H1 (cell line): ENCODE results near the gene AATK. TPM values are rescaled to one million over a fixed set of nuclear protein-coding genes. Genes with fewer than 3 reads are reported as not detected.

ENCODE experiments used
- BRCA1 ChIP-seq: IDR thresholded peaks from 2 replicates; pipeline ENCODE4 v1.6.1; 2012; ENCODE audit warnings: low read depth, low read length, improper control_type of control experiment
- GABPA ChIP-seq: IDR thresholded peaks from 2 replicates; pipeline ENCODE4 v1.6.1; 2011; ENCODE audit warnings: mild to moderate bottlenecking, low read length, moderate library complexity, borderline replicate concordance; ENCODE audit not compliant: insufficient read depth
- HDAC2 ChIP-seq, 2 experiments: fragments of 300-600 bp in 1 of 2; sonication (generic) in 1 of 2; IDR thresholded peaks; 2 replicates each; pipeline ENCODE4 v1.6.1; 2011 to 2012; ENCODE audit warnings: low read depth in 2 of 2, low read length in 2 of 2, mild to moderate bottlenecking in 2 of 2, moderate library complexity in 2 of 2, borderline replicate concordance in 1 of 2, inconsistent platforms in 1 of 2
- TAF7 ChIP-seq: optimal IDR thresholded peaks from 2 replicates; pipeline ENCODE3; 2011; ENCODE audit warnings: low read depth, mild to moderate bottlenecking, inconsistent platforms, low read length, moderate library complexity, borderline replicate concordance
- TEAD4 ChIP-seq: IDR thresholded peaks from 2 replicates; pipeline ENCODE4 v1.6.1; 2012; ENCODE audit warnings: low read depth, low read length, inconsistent platforms, mixed read lengths
- ZNF274 ChIP-seq: IDR thresholded peaks from 2 replicates; pipeline ENCODE4 v1.7.0; 2012; ENCODE audit warnings: low read length, borderline replicate concordance; ENCODE audit errors: extremely low read depth
- polyA plus RNA-seq, 7 experiments: library from polyadenylated mRNA; depleted of rRNA in 3 of 7; stranded (reverse) in 5 of 7; unstranded in 2 of 7; fragments of >200 nt in 5 of 7; fragments of 200-250 nt in 2 of 7; gene quantifications; 1 replicate in 5 of 7; 2 replicates in 1 of 7; 4 replicates in 1 of 7; pipeline versions ENCODE4 v1.2.1 to v1.2.3, GENCODE V29; 2011 to 2013; ENCODE audit warnings: missing spikeins in 2 of 7, mixed read lengths in 2 of 7
- total RNA-seq: library from RNA; stranded (reverse); fragmentation: NEBNext Ultra II Directional; extraction: Animal tissue kit (Norgen Biotek cat#: 25700); gene quantifications from 2 replicates; pipeline ENCODE4 v1.2.1, GENCODE V29; 2021
- TF ChIP-seq, protein P1 (sequence below): fragments of 300-600 bp; sonication (generic); IDR thresholded peaks from 2 replicates; pipeline ENCODE4 v1.7.1; 2012; ENCODE audit warnings: low read length, moderate library complexity, mild to moderate bottlenecking, inconsistent platforms; ENCODE audit not compliant: insufficient replicate concordance
- TF ChIP-seq, protein P2 (sequence below): IDR thresholded peaks from 2 replicates; pipeline ENCODE4 v1.6.1; 2011; ENCODE audit warnings: low read length, improper control_type of control experiment

Gene AATK
- total and polyA plus RNA-seq, 2 of the 8 experiments (the other 6 are each of a cell fraction or from before 2014, with no cell fraction given), result 1.7 to 3.5 TPM

DNA sequence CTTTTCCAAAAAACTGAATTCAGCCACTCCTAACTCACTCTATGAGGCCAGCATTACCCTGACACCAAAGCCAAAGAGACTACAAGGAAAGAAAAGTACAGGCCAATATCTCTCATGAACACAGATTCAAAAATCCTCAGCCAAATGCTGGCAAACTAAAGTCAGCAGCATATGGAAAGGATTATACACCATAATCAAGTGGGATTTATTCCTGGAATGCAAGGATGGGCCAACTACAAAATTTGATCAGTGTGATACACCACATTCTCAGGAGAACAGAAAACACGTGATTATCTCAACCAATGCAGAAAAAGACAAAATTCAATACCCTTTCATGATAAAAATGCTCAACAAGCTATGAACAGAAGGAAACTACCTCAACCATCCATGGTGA, 7.7 kb upstream of the AATK start (continued):
- TF ChIP-seq, protein P1, sequence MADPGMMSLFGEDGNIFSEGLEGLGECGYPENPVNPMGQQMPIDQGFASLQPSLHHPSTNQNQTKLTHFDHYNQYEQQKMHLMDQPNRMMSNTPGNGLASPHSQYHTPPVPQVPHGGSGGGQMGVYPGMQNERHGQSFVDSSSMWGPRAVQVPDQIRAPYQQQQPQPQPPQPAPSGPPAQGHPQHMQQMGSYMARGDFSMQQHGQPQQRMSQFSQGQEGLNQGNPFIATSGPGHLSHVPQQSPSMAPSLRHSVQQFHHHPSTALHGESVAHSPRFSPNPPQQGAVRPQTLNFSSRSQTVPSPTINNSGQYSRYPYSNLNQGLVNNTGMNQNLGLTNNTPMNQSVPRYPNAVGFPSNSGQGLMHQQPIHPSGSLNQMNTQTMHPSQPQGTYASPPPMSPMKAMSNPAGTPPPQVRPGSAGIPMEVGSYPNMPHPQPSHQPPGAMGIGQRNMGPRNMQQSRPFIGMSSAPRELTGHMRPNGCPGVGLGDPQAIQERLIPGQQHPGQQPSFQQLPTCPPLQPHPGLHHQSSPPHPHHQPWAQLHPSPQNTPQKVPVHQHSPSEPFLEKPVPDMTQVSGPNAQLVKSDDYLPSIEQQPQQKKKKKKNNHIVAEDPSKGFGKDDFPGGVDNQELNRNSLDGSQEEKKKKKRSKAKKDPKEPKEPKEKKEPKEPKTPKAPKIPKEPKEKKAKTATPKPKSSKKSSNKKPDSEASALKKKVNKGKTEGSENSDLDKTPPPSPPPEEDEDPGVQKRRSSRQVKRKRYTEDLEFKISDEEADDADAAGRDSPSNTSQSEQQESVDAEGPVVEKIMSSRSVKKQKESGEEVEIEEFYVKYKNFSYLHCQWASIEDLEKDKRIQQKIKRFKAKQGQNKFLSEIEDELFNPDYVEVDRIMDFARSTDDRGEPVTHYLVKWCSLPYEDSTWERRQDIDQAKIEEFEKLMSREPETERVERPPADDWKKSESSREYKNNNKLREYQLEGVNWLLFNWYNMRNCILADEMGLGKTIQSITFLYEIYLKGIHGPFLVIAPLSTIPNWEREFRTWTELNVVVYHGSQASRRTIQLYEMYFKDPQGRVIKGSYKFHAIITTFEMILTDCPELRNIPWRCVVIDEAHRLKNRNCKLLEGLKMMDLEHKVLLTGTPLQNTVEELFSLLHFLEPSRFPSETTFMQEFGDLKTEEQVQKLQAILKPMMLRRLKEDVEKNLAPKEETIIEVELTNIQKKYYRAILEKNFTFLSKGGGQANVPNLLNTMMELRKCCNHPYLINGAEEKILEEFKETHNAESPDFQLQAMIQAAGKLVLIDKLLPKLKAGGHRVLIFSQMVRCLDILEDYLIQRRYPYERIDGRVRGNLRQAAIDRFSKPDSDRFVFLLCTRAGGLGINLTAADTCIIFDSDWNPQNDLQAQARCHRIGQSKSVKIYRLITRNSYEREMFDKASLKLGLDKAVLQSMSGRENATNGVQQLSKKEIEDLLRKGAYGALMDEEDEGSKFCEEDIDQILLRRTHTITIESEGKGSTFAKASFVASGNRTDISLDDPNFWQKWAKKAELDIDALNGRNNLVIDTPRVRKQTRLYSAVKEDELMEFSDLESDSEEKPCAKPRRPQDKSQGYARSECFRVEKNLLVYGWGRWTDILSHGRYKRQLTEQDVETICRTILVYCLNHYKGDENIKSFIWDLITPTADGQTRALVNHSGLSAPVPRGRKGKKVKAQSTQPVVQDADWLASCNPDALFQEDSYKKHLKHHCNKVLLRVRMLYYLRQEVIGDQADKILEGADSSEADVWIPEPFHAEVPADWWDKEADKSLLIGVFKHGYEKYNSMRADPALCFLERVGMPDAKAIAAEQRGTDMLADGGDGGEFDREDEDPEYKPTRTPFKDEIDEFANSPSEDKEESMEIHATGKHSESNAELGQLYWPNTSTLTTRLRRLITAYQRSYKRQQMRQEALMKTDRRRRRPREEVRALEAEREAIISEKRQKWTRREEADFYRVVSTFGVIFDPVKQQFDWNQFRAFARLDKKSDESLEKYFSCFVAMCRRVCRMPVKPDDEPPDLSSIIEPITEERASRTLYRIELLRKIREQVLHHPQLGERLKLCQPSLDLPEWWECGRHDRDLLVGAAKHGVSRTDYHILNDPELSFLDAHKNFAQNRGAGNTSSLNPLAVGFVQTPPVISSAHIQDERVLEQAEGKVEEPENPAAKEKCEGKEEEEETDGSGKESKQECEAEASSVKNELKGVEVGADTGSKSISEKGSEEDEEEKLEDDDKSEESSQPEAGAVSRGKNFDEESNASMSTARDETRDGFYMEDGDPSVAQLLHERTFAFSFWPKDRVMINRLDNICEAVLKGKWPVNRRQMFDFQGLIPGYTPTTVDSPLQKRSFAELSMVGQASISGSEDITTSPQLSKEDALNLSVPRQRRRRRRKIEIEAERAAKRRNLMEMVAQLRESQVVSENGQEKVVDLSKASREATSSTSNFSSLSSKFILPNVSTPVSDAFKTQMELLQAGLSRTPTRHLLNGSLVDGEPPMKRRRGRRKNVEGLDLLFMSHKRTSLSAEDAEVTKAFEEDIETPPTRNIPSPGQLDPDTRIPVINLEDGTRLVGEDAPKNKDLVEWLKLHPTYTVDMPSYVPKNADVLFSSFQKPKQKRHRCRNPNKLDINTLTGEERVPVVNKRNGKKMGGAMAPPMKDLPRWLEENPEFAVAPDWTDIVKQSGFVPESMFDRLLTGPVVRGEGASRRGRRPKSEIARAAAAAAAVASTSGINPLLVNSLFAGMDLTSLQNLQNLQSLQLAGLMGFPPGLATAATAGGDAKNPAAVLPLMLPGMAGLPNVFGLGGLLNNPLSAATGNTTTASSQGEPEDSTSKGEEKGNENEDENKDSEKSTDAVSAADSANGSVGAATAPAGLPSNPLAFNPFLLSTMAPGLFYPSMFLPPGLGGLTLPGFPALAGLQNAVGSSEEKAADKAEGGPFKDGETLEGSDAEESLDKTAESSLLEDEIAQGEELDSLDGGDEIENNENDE, result no peak
- no peak for TF ChIP-seq BRCA1
- no peak for TF ChIP-seq ZNF274
- no peak for TF ChIP-seq TEAD4
- no peak for TF ChIP-seq TAF7
- no peak for TF ChIP-seq HDAC2 (IDR thresholded peaks at IDR 0.05; ENCODE audit: borderline replicate concordance in 1 of 2, low read depth in 2 of 2, low read length in 2 of 2)
- TF ChIP-seq GABPA, result no peak
- TF ChIP-seq, protein P2, sequence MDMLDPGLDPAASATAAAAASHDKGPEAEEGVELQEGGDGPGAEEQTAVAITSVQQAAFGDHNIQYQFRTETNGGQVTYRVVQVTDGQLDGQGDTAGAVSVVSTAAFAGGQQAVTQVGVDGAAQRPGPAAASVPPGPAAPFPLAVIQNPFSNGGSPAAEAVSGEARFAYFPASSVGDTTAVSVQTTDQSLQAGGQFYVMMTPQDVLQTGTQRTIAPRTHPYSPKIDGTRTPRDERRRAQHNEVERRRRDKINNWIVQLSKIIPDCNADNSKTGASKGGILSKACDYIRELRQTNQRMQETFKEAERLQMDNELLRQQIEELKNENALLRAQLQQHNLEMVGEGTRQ, result no peak
